Measurements from ENCODE around the gene HOXC13. TPM values are rescaled to one million over a fixed set of nuclear protein-coding genes. Genes with fewer than 3 reads are reported as not detected.

HOXC13 gene
- total RNA-seq, 1 donor from 2014 or later = not detected

GRCh38 chr12:53937596-53938325 lies 870 bp upstream of the HOXC13 start:
- no peak for DNase-seq (ENCODE audit: low read depth)
- Histone ChIP-seq H3K4me3 (ENCODE audit: low read depth, low read length) (no peak overlapping the region), H3K27me3 (ENCODE audit: control insufficient read depth, insufficient read depth, low read length) (peaks cover 72% of the 10 kb centered on the region), H3K36me3 (ENCODE audit: control insufficient read depth, insufficient read depth, low read length) (no peaks in the 10 kb centered on the region)
- TF ChIP-seq CTCF (IDR thresholded peaks at IDR 0.05; ENCODE audit: insufficient read depth, low read length, severe bottlenecking) = no peak
- FAIRE-seq = no peak

GRCh38 chr12:53939141-53940108 lies 794 bp downstream of the HOXC13 start:
- DNase-seq (ENCODE audit: low read depth) = peak; percentile 56
- Histone ChIP-seq H3K36me3 (ENCODE audit: control insufficient read depth, insufficient read depth, low read length) (no peaks in the 10 kb centered on the region), H3K4me3 (ENCODE audit: low read depth, low read length) (no peak overlapping the region), H3K27me3 (ENCODE audit: control insufficient read depth, insufficient read depth, low read length) (peaks cover 69% of the 10 kb centered on the region)
- no peak for TF ChIP-seq CTCF (IDR thresholded peaks at IDR 0.05; ENCODE audit: insufficient read depth, low read length, severe bottlenecking)
- no peak for FAIRE-seq

GRCh38 chr12:53940443-53941014 lies 1.9 kb downstream of the HOXC13 start:
- FAIRE-seq = no peak
- H3K4me3 ChIP-seq (ENCODE audit: low read depth, low read length) = no peak overlapping the region
- TF ChIP-seq CTCF (IDR thresholded peaks at IDR 0.05; ENCODE audit: insufficient read depth, low read length, severe bottlenecking) = no peak
- no peak for DNase-seq (ENCODE audit: low read depth)
- peaks cover 70% of the 10 kb centered on the region for H3K27me3 ChIP-seq (ENCODE audit: control insufficient read depth, insufficient read depth, low read length)
- no peaks in the 10 kb centered on the region for H3K36me3 ChIP-seq (ENCODE audit: control insufficient read depth, insufficient read depth, low read length)

- Histone ChIP-seq H3K27me3 (ENCODE audit: control insufficient read depth, insufficient read depth, low read length) (peaks cover 70% of the 10 kb centered on the region), H3K36me3 (ENCODE audit: control insufficient read depth, insufficient read depth, low read length) (no peaks in the 10 kb centered on the region), H3K4me3 (ENCODE audit: low read depth, low read length) (no peak overlapping the region)
- no peak for TF ChIP-seq CTCF (IDR thresholded peaks at IDR 0.05; ENCODE audit: insufficient read depth, low read length, severe bottlenecking)
- DNase-seq (ENCODE audit: low read depth) = no peak
- no peak for FAIRE-seq
These were observed 2.6 kb downstream of the HOXC13 start for GRCh38 chr12:53941187-53941586.

- Histone ChIP-seq H3K36me3 (ENCODE audit: control insufficient read depth, insufficient read depth, low read length) (no peaks in the 10 kb centered on the region), H3K4me3 (ENCODE audit: low read depth, low read length) (no peak overlapping the region), H3K27me3 (ENCODE audit: control insufficient read depth, insufficient read depth, low read length) (peaks cover 70% of the 10 kb centered on the region)
- no peak for FAIRE-seq
- TF ChIP-seq CTCF (IDR thresholded peaks at IDR 0.05; ENCODE audit: insufficient read depth, low read length, severe bottlenecking) = no peak
- DNase-seq (ENCODE audit: low read depth) = no peak
These were observed 3.1 kb downstream of the HOXC13 start for GRCh38 chr12:53941750-53942149.

Data from bronchial epithelial cell (primary cell).